ENCODE data around the gene DSG1. TPM values are rescaled to one million over a fixed set of nuclear protein-coding genes. Genes with fewer than 3 reads are reported as not detected.

Gene DSG1
- total and polyA plus RNA-seq, 2 of the 8 experiments (the other 6 are each of a cell fraction or from before 2014, with no cell fraction given): 0.06 TPM; not detected in 1

DNA sequence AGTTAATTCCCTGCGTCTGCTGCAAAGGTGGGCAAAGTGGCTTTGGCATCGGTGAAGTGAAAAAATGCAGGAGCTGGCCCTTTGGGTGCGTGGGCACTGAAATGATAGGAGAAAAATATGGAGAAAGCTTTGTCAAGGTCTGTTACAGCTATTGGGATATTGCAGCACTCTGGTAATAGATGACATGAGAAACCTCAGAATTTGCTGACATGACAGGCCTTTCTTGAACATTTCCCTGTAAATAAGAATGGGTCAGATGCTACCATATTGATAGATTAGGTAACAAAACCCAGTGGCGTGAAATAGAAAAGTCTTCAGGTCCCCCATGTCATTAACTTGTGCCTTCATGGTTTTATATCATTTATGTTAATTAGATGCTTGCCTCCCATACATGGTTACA lies 46.2 kb downstream of the DSG1 start (continued):
- TF ChIP-seq SIN3A (conservative IDR thresholded peaks at IDR 0.05 in 1 of 2, IDR thresholded peaks at IDR 0.05 in 1 of 2; ENCODE audit: low read depth in 1 of 2, low read length in 2 of 2) (no peak), SIRT6 (IDR thresholded peaks at IDR 0.05; ENCODE audit: low read length) (no peak), POLR2A (IDR thresholded peaks at IDR 0.05; ENCODE audit: control extremely low read depth in 1 of 2, low read depth in 2 of 2, low read length in 2 of 2) (no peak)
- TF ChIP-seq, protein P1, sequence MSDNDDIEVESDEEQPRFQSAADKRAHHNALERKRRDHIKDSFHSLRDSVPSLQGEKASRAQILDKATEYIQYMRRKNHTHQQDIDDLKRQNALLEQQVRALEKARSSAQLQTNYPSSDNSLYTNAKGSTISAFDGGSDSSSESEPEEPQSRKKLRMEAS (IDR thresholded peaks at IDR 0.05): no peak
